Sciatic nerve (tissue), 2 donors: ENCODE data around the gene NSF. TPM values are rescaled to one million over a fixed set of nuclear protein-coding genes. Genes with fewer than 3 reads are reported as not detected.
"Not testable (repeated sequence)": the region's sequence is repeated elsewhere in the genome, so short reads cannot be mapped to it uniquely, and the experiment has no call there.

Source experiments
- ATAC-seq: fragments of 200-7000 bp; cut with Tn5 transposase; one replicate; pipeline ENCODE4 v1.9.1; 2020; ENCODE audit warnings: mild to moderate bottlenecking, moderate library complexity
- DNase-seq: peaks from one replicate; pipeline ENCODE4 v3.0.0-alpha.2; 2020; ENCODE audit warnings: low spot score
- intact Hi-C: fragments of 100-400 bp; cut with DNase I; formaldehyde crosslinking; loops from one replicate; pipeline ENCODE4 v1.14.2; 2022
- total RNA-seq: library from RNA; stranded (reverse); fragmentation: NEBNext Ultra II Directional; extraction: Animal tissue kit (Norgen Biotek cat#: 25700); gene quantifications from one replicate; pipeline ENCODE4 v1.2.1, GENCODE V29; 2021
- donor health status: DM: no; HTN: no; CAD: no.
- donor health status: DM: no; HTN: no; CAD: no.

NSF gene
- total RNA-seq, 1 donor from 2014 or later: 27.8 TPM

DNA sequence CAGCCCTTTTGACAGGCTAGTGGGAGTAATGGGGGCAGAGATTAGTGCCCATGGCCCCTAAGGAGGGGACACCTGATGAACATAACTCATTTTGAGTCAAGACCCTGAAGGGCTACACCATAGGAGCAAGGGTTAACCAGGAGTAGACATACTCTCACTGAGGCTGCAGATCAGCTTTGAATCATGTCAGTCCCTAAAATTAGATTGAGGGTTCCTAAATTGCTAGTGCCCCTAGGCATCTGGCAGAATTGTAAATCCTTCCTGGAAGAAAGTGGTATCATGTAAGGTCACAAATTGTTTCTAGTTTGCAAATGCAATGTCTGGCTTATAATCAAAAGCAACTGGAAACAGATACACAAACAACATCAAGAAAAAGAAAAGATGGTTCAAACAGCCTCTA, 87.3 kb downstream of the NSF start:
- DNase-seq, ATAC-seq, intact Hi-C loops: not testable (repeated sequence)

DNA sequence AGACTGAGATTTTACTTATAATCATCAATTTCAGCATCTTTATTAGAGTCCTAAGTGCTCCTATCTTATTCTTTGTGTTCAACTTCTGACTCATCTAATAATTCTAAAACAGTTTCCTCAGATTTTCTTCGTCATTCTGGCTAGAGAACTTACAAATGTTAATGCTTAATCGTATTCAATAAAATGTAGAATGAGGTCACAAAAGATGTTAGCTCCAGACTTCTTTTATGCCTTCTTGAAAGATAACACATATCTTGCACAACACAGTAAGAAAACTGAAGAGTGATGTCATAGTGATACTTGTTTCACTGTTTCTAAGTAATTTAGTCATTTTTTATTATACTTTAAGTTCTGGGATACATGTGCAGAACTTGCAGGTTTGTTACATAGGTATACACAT, 93.2 kb downstream of the NSF start:
- intact Hi-C loops, DNase-seq, ATAC-seq: not testable (repeated sequence)

DNA sequence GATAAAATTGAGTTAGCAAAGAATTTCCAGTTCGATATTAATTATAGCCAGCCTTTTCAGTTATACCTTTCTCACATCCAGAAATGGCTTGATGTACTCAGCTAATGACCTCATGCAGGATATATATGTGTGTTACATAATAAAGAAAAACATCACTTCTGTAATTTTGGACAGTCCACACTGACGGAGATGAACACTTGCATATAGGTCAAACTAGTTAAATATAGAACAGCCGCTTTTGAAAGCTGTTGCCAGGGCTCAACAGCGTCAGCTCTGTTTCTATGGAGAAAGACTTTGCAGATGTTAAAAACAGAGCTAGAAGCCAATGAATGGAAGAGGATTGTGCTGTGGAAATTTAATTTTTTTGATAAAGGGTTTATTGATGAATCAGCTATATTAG, 94.8 kb downstream of the NSF start:
- ATAC-seq, DNase-seq, intact Hi-C loops: not testable (repeated sequence)

DNA sequence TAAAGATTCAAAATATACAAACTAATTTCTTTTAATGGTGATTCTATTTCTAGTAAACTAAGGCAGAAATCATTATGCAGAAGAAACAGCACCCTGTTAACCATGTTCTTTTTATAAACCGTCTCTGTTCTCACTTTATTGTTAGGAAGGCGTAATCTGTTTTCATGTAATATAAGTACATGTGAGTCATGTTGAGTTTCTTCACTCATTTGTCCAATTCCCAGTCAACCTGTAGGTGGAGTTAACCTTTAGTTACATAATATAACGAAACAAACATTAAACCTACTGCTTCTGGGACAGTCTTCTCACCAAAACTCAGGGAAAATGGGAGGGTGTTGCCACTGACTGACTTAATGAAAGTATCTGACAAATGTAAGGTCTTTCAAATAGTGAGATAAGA, 101.7 kb downstream of the NSF start:
- ATAC-seq, DNase-seq, intact Hi-C loops: not testable (repeated sequence)

DNA sequence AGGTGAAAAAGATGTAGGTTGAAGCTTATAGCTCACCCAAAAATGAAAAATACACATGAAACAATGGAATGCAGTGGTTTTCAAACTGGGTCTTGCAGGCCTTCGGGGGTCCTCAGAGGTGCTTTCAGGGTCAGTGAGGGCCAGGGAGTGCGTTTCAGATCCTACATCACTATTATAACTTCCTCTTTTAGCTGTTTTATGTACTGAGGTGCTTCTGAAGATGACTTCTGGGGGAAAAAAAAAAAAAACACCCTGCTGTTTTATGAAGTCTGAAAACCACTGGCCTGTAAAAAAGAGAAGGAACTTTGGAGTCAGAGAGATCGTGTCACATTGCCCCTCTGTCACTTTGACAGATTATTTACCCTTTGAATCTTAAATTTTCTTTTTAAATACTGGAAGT, 102.8 kb downstream of the NSF start:
- not testable (repeated sequence) for DNase-seq, ATAC-seq

DNA sequence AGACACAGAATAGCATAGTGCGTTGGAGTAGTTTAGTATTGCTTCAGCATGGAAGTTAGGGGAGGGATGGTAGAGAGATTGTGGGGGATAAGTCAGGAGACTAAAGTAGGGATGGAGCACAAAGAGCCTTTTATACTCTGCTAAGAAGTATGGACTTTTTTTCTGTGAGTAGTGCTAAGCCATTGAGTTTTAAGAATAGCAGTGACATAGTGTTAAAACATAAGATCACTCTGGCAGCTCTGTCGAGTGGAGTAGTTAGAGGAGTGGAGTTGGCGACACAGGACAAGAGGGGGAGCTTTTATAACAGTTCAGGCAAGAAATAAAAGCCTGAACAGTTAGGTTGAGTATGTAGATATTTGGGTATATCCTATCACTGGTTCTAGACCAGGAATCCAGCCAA, 106.1 kb downstream of the NSF start:
- intact Hi-C loops, DNase-seq, ATAC-seq: not testable (repeated sequence)

More for the DNA sequence above, 102.8 kb downstream of the NSF start:
- intact Hi-C loops: not testable (repeated sequence)

DNA sequence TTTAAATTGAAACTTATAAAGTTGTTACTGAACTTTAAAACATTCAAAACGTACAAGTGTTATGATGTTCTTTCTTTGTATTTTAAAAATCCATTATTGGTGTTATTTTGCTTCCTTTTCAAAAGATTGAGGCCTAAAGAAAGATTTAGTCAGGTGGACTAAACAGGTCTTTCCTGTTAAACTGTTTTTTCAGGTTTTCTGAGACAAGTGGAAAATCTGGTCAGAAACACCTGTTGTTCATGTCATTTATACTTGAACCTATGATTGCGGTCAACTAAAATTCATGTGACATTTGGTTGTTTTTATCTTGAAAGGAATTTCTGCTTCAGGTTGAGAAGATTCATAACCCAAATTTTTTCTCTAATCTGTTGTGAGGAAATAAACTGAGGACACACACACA, 108.5 kb downstream of the NSF start:
- DNase-seq, intact Hi-C loops, ATAC-seq: not testable (repeated sequence)

DNA sequence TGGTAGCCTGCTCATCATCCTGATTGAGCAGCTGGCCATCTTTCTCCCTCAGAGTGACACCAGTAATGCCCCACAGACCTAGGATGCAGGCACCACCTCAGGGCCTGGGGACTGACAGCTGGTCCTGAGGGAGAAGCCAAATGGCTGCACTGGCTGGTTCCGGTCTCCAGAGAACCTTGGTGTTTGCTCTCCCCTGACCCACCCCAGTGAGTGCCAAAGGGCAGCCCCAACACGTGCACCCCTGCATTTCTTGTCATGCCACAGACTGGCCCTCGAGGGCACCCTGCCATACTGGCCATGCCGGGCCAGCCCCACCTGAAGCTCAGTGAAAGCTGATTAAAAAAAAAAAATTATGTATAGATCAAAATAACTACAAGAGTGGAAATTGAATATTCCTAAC, 127.5 kb downstream of the NSF start:
- no peak for ATAC-seq
- no peak for DNase-seq
- intact Hi-C loops: no loop called here

DNA sequence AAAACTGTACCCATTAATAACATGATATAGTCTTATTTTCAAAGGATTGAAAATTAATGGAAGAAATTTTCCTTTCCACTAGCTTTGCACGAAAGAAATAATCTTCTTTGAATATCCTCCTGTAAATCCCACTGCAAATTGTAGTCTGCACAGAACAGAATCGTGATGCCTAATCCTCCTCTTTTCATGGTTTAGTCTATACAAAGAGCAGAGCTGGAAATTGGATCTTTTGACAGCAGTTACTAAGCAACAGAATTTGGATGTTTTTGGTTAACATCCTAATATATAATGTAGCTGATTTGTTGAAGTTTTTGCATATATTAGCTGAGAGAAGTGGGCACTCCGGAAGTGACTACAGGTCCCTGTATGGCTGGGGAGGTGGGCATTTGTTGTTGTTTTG, 129.4 kb downstream of the NSF start:
- no peak for ATAC-seq
- intact Hi-C loops: no loop called here
- no peak for DNase-seq

DNA sequence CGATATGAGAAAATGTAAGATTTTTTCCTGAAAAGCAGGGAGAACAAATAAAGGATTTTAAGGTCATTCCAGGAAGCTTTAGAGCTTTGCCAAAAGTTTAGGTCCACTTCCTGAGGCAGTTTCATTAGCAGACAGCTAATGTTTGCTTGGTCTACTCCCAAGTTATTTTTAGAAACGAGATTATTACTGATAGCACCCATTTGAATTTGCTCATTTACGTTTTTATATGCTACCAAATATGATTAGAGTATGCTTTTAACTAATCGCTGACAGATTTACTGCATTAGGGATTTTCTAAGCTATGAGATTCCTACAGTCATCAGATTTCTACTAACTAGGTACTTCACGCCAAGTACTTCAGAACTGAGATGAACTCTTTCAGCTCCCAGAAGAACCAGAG, 129.9 kb downstream of the NSF start:
- intact Hi-C loops: no loop called here
- no peak for ATAC-seq
- no peak for DNase-seq

DNA sequence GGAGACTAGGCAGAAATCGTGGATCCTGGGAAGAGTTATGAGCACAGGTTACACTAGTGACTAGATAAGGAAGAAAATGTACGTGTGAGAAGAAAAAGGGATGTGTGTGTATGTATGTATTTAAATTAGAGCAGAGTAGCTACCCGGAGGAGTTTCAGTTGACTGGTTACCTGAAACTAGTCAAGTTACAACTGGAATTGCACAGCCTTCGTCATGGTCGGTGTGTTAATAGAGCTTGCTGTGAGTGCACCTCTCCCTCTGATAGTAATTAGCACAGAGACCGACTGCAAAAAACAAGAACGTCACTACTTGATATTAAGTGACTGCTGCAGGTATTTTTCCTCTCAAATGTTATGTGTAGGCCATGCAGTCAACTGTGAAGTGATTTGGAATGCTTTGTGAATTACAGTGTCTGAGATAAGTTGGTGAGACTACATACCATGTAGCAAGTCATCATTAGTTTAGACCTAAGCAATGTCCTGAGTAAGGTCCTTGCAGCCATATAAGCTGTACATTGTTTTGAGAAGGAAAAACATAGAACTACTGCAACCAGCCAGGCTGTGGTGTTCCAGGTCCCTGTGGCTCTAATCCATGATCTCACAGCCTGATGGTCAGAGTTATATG, 132.3 kb downstream of the NSF start:
- ATAC-seq: no peak
- intact Hi-C loops: no loop called here
- no peak for DNase-seq

DNA sequence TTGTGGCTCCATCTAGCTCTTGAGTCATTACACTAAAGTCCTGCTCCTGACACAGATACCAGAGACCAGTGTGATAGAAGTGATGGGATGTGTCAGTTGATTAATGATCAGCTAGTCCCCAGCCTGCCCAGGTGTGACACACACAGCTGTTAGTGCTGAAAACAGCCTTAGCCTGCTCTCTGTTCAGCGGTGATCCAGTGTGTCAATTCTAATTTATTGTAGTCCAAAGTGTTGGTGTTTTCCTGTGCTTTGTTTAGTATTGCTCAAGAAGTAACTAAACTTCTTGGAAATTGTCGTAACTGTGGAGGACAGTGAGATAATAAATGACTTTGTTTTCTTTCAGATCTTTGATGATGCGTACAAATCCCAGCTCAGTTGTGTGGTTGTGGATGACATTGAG, 135.7 kb downstream of the NSF start:
- intact Hi-C loops: no loop called here
- DNase-seq: no peak

DNA sequence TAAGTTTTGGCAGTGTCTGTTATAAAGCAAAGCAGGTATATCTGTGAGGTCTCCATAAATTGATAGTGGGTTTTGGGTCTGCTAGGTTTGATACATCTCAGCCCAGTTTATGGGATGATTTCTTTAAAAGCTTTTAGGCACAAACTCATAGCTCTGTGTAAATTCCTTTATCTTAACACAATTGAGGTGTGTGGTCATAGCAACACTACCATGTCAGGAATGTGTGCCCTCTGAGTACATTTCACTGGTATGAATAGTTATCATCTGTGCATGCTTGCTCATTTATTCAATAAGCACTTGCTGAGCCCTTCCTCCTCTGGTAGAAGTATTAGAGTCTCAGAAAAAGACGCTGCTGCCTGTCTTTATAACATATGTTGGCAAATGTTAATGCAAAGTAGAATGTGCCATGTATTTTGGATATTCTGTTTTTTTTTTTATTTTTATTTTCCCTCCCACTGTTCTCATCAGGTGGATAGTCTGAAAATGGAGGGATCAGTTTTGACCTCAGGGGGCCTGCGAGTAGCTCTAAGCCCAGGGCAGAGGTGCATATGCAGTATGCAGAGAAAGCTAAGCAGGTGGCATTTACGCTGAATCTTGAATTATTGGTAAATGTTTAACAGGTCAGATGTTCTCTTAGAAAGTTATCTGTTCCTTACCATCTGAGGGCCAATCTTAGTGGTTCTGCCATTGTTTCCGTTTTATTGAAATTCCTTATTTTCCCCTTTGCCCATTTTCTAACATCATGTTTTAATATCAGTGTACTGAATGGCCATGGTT, 137.3 kb downstream of the NSF start:
- ATAC-seq (no peak), DNase-seq (no peak)
- intact Hi-C loops: no loop called here

More for the DNA sequence above, 135.7 kb downstream of the NSF start:
- ATAC-seq: no peak

DNA sequence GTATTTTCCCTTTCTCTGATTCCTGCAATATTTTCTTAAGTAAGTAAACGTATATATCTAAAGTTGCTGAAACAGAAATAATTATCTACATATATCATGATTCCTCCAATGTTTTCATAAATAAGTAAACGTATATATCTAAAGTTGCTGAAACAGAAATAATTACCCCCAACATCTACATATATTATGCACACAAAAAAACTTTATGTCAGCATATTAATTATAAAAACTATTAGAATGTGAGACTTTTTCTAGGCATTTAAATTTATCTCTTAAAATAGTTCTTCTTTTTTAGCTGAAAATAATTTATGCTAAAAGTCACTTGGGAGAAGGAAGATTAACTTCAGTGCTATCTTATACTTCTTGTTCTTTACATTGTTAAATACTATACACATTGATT, 139.6 kb downstream of the NSF start:
- intact Hi-C loops: no loop called here
- no peak for DNase-seq
- ATAC-seq: no peak

DNA sequence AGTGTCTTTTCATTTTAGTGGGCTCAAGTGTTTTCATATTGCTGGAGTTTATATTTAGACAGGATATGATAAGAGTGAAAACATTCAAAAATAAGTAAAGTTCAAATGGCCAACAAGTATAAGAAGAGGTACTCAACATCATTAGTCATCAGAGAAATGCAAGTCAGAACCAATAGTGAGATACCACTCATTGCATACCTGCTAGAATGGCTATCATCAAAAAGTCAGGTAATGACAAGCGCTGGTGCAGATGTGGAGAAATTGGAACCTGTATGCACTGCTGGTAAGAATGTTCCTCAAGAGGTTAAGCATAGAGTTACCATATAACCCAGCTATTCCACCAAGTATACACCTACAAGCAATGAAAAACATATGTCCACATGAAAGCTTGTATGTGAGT, 140.2 kb downstream of the NSF start:
- DNase-seq (no peak), ATAC-seq (no peak)
- intact Hi-C loops: no loop called here

DNA sequence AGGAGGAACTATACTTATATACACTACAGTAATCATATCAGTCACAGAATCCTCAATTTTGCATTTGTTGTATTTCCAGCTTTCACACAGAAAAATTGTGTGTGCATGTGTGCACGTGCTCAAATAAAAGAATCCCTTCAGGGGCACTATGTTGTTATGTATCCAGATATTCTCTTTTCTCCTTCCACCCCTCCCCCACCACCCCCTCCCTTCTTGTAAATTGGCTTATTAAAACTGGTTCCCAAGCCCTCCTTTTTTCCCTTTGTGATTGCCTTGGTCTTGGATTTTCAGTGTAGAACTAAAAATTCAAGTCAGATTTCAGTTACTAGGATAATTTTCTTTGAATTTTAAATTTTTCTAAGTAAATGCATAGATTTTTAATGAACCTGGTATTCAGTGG, 141.7 kb downstream of the NSF start:
- intact Hi-C loops: no loop called here
- ATAC-seq (no peak), DNase-seq (no peak)

DNA sequence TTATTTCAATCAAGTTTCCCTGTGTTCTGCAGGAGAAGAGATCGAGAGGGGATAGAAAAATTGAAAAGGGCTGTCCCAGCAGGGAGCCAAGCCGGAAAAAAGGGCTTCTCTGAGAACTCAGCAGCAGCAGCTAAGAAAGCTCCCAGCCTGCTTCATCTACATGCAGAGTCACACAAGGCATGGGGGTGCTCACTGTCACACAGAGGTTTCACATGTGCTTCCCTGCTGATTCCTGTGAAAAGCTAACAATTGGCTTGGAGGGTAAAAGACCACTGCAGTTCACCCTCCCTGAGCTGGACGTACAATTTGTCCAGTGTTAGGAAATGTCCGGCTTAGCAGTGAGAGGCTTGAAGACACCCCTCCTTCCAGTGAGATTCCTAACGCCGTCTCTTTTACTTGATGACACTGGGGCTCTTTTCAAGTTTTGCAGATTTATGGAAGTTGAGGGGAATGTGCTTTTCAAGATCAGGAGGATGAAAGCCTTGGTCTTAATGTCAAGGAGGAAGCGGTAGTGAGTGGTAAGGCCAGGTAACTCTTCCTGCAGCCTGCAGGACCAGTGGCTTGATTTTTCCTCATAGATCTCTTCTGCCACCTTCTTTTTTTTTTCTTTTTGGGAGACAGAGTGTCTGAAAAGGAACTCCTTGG, 142.4 kb downstream of the NSF start:
- no peak for DNase-seq
- intact Hi-C loops: no loop called here
- no peak for ATAC-seq

DNA sequence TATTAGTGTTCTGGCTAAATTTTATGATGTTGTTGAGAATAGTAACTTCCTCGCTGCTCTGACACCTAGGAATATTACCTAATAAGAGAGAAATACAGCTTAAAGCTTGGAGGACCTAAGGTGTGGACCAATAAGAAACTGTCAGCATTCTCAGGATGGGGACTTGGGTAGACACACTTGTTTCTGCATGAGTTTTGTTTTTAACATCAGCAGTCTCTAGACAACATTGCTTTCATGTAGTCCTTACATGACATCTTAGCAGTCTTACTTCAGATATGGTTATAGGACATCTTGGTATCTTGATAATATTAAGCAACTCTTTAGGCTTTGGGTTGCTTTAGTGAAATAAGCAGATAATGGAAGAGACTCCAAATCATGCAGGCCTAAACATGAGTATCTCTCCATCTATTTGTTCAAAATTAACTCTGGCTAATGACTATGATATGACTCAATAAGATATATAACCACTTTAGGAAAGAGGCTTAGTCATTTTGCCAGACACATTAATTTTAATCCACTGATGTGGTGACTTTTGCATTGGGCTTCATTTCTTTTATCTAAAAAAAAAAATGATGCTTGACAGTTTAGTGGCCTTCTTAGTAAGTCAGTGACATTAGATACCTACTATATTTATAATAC, 143.5 kb downstream of the NSF start:
- ATAC-seq (no peak), DNase-seq (no peak)
- intact Hi-C loops: no loop called here

DNA sequence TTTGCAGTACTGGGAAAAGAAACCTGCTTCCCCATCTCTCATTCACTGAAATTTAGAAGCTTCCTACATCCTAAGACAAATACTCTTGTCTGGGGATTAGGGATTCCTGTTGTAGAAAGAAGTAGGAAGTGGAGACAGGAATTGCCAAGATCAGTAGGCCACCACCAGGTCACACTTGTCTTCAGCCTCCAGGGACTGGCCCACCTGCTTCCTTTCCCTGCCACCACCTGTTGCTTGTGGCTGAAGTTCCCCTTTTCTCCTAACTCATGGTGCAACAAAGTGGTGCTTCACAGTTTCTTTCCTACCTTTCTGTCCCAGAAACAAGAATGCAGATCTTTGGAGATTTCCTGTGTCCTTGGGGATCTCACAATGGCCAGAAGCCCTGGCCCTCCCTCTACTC, 145.6 kb downstream of the NSF start:
- no peak for ATAC-seq
- intact Hi-C loops: no loop called here

DNA sequence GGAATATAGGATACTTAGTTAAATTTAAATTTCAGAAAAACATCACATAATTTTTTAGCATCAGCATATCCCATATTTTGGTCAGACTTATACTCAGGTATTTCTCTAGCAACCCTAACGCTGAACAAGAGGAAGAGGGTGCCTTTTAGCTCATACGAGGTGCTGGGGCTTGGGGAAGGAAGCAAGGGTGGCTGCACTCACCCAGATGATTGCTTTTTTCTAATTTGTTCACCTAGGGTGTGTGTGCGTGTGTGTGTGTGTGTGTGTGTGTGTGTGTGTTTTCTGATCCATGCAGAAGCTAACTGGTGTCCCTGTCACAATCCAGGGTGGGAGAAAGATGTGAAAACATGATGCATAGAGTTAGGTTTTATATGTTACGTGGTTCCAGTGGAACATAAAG, 146.9 kb downstream of the NSF start:
- intact Hi-C loops: no loop called here
- DNase-seq: no peak

More for the DNA sequence above, 145.6 kb downstream of the NSF start:
- DNase-seq: no peak

More for the DNA sequence above, 146.9 kb downstream of the NSF start:
- ATAC-seq: no peak
